ENCODE measurements around the gene SLC39A5.
"Not testable (repeated sequence)": the region's sequence is repeated elsewhere in the genome, so short reads cannot be mapped to it uniquely, and the experiment has no call there.

The SLC39A5 gene

GRCh38 chr12:56258820-56259183 lies 29.0 kb downstream of the SLC39A5 start:
- no peaks in the 10 kb centered on the region for H3K27me3 Mint-ChIP-seq
- DNase-seq, result no peak
- peak overlapping the region; percentile 91 to 93 for H3K4me3 Mint-ChIP-seq
- H3K36me3 Mint-ChIP-seq (ENCODE audit: insufficient read depth), result peaks cover 35% of the 10 kb centered on the region
- no peak for ATAC-seq (replicated peaks)
- no peaks in the 10 kb centered on the region for H3K9me3 Mint-ChIP-seq
- peak overlapping the region; percentile 93 for H3K27ac Mint-ChIP-seq
- H3K4me1 Mint-ChIP-seq (ENCODE audit: low read depth in 2 of 2), result peaks cover 17 to 23% of the 10 kb centered on the region in 2 donors

- Mint-ChIP-seq H3K4me3 (no peak overlapping the region), H3K9me3 (no peaks in the 10 kb centered on the region), H3K4me1 (ENCODE audit: low read depth in 2 of 2) (peaks cover 17 to 19% of the 10 kb centered on the region in 2 donors), H3K36me3 (ENCODE audit: insufficient read depth) (peaks cover 24% of the 10 kb centered on the region), H3K27ac (peak overlapping the region in 1 of 2 donors; percentile 41), H3K27me3 (no peaks in the 10 kb centered on the region)
- ATAC-seq (replicated peaks), result no peak
- DNase-seq, result no peak
These were observed 30.5 kb downstream of the SLC39A5 start for GRCh38 chr12:56260380-56260779.

- DNase-seq, result no peak
- H3K27me3 Mint-ChIP-seq, result no peaks in the 10 kb centered on the region
- peaks cover 17 to 18% of the 10 kb centered on the region in 2 donors for H3K4me1 Mint-ChIP-seq (ENCODE audit: low read depth in 2 of 2)
- H3K27ac Mint-ChIP-seq, result peak overlapping the region in 1 of 2 donors; percentile 41
- peaks cover 22% of the 10 kb centered on the region for H3K36me3 Mint-ChIP-seq (ENCODE audit: insufficient read depth)
- ATAC-seq (replicated peaks), result no peak
- no peaks in the 10 kb centered on the region for H3K9me3 Mint-ChIP-seq
- H3K4me3 Mint-ChIP-seq, result no peak overlapping the region
These were observed 31.1 kb downstream of the SLC39A5 start for GRCh38 chr12:56260921-56261320.

GRCh38 chr12:56261503-56262232 lies 31.8 kb downstream of the SLC39A5 start:
- no peak overlapping the region for H3K4me3 Mint-ChIP-seq
- H3K4me1 Mint-ChIP-seq (ENCODE audit: low read depth in 2 of 2), result peaks cover 17 to 18% of the 10 kb centered on the region in 2 donors
- no peaks in the 10 kb centered on the region for H3K9me3 Mint-ChIP-seq
- H3K36me3 Mint-ChIP-seq (ENCODE audit: insufficient read depth), result peaks cover 27% of the 10 kb centered on the region
- ATAC-seq (replicated peaks) (no peak), DNase-seq (no peak)
- H3K27me3 Mint-ChIP-seq, result no peaks in the 10 kb centered on the region
- no peak overlapping the region for H3K27ac Mint-ChIP-seq

GRCh38 chr12:56262955-56263354 lies 33.1 kb downstream of the SLC39A5 start:
- not testable (repeated sequence) for DNase-seq; H3K27me3 Mint-ChIP-seq; ATAC-seq (replicated peaks); H3K4me3 Mint-ChIP-seq; H3K9me3 Mint-ChIP-seq; H3K27ac Mint-ChIP-seq
- H3K4me1 Mint-ChIP-seq (ENCODE audit: low read depth in 2 of 2), result peaks cover 20% of the 10 kb centered on the region in 2 donors
- H3K36me3 Mint-ChIP-seq (ENCODE audit: insufficient read depth), result peaks cover 24% of the 10 kb centered on the region

GRCh38 chr12:56266068-56266692 lies 36.3 kb downstream of the SLC39A5 start:
- not testable (repeated sequence) for DNase-seq; ATAC-seq (replicated peaks); H3K27me3 Mint-ChIP-seq; H3K9me3 Mint-ChIP-seq
- peak overlapping the region; percentile 86 to 90 for H3K4me3 Mint-ChIP-seq
- peaks cover 15 to 16% of the 10 kb centered on the region in 2 donors for H3K4me1 Mint-ChIP-seq (ENCODE audit: low read depth in 2 of 2)
- peaks cover 30% of the 10 kb centered on the region for H3K36me3 Mint-ChIP-seq (ENCODE audit: insufficient read depth)
- H3K27ac Mint-ChIP-seq, result peak overlapping the region; percentile 93 to 96

- Mint-ChIP-seq H3K4me1 (ENCODE audit: low read depth in 2 of 2) (peaks cover 15 to 16% of the 10 kb centered on the region in 2 donors), H3K27me3 (no peaks in the 10 kb centered on the region), H3K27ac (peak within 1 kb of the TSS; percentile 93 to 96), H3K9me3 (no peaks in the 10 kb centered on the region), H3K36me3 (ENCODE audit: insufficient read depth) (peaks cover 33% of the 10 kb centered on the region), H3K4me3 (peak within 1 kb of the TSS; percentile 86 to 90)
- ATAC-seq (replicated peaks) (peak; percentile 85), DNase-seq (peak; percentile 86 to 90 (median 89))
These were observed 37.0 kb downstream of the SLC39A5 start, which contains the start of gene COQ10A for GRCh38 chr12:56266693-56267442. TSS of gene COQ10A (plus strand) at chr12:56266942. CDS start at chr12:56267119, 177 bp downstream.

GRCh38 chr12:56267443-56268071 lies 37.7 kb downstream of the SLC39A5 start:
- no peaks in the 10 kb centered on the region for H3K27me3 Mint-ChIP-seq
- H3K4me1 Mint-ChIP-seq (ENCODE audit: low read depth in 2 of 2), result peaks cover 15 to 16% of the 10 kb centered on the region in 2 donors
- DNase-seq (no peak), ATAC-seq (replicated peaks) (no peak)
- H3K4me3 Mint-ChIP-seq, result peak overlapping the region; percentile 86 to 90
- peaks cover 40% of the 10 kb centered on the region for H3K36me3 Mint-ChIP-seq (ENCODE audit: insufficient read depth)
- no peaks in the 10 kb centered on the region for H3K9me3 Mint-ChIP-seq
- H3K27ac Mint-ChIP-seq, result peak overlapping the region; percentile 93 to 96

GRCh38 chr12:56271031-56271430 lies 41.2 kb downstream of the SLC39A5 start:
- ATAC-seq (replicated peaks) (no peak), DNase-seq (no peak)
- H3K27me3 Mint-ChIP-seq, result no peaks in the 10 kb centered on the region
- H3K36me3 Mint-ChIP-seq (ENCODE audit: insufficient read depth), result peaks cover 75% of the 10 kb centered on the region
- H3K9me3 Mint-ChIP-seq, result no peaks in the 10 kb centered on the region
- peak overlapping the region in 1 of 2 donors; percentile 65 for H3K27ac Mint-ChIP-seq
- no peak overlapping the region for H3K4me3 Mint-ChIP-seq
- peaks cover 15 to 16% of the 10 kb centered on the region in 2 donors for H3K4me1 Mint-ChIP-seq (ENCODE audit: low read depth in 2 of 2)

- not testable (repeated sequence) for H3K27me3 Mint-ChIP-seq; ATAC-seq (replicated peaks); H3K4me3 Mint-ChIP-seq; DNase-seq; H3K9me3 Mint-ChIP-seq; H3K4me1 Mint-ChIP-seq (ENCODE audit: low read depth in 2 of 2)
- peak overlapping the region in 1 of 2 donors; percentile 65 for H3K27ac Mint-ChIP-seq
- peaks cover 80% of the 10 kb centered on the region for H3K36me3 Mint-ChIP-seq (ENCODE audit: insufficient read depth)
These were observed 42.6 kb downstream of the SLC39A5 start for GRCh38 chr12:56272468-56272867.

GRCh38 chr12:56274299-56274698 lies 44.4 kb downstream of the SLC39A5 start:
- Mint-ChIP-seq H3K36me3 (ENCODE audit: insufficient read depth) (peaks cover 84% of the 10 kb centered on the region), H3K4me3 (no peak overlapping the region), H3K4me1 (ENCODE audit: low read depth in 2 of 2) (no peaks in the 10 kb centered on the region), H3K9me3 (no peaks in the 10 kb centered on the region), H3K27me3 (no peaks in the 10 kb centered on the region), H3K27ac (no peak overlapping the region)
- ATAC-seq (replicated peaks) (no peak), DNase-seq (no peak)

GRCh38 chr12:56278905-56279304 lies 49.1 kb downstream of the SLC39A5 start:
- Mint-ChIP-seq H3K27me3 (no peaks in the 10 kb centered on the region), H3K9me3 (no peaks in the 10 kb centered on the region), H3K4me3 (no peak overlapping the region), H3K4me1 (ENCODE audit: low read depth in 2 of 2) (no peaks in the 10 kb centered on the region), H3K36me3 (ENCODE audit: insufficient read depth) (peaks cover 90% of the 10 kb centered on the region), H3K27ac (no peak overlapping the region)
- DNase-seq (no peak), ATAC-seq (replicated peaks) (no peak)

GRCh38 chr12:56280849-56281248 lies 51.0 kb downstream of the SLC39A5 start:
- Mint-ChIP-seq H3K27me3 (no peaks in the 10 kb centered on the region), H3K4me3 (no peak overlapping the region), H3K9me3 (no peaks in the 10 kb centered on the region), H3K4me1 (ENCODE audit: low read depth in 2 of 2) (peaks cover 0 to 1% of the 10 kb centered on the region in 2 donors), H3K27ac (peak overlapping the region; percentile 19 to 50), H3K36me3 (ENCODE audit: insufficient read depth) (peaks cover 90% of the 10 kb centered on the region)
- DNase-seq (no peak), ATAC-seq (replicated peaks) (no peak)
